Sigmoid colon (tissue), 7 donors: ENCODE results near the gene MTMR2. TPM values are rescaled to one million over a fixed set of nuclear protein-coding genes. Genes with fewer than 3 reads are reported as not detected.

Source experiments
- DNase-seq: peaks from one replicate; pipeline ENCODE4 v3.0.0-alpha.2; 2019
- H3K27ac ChIP-seq, 4 donors: fragments of 200-600 bp; sonication (generic); one replicate each; pipeline ENCODE4 v1.5.1; 2016 to 2019; ENCODE audit warnings: mild to moderate bottlenecking in 1 of 4
- H3K27me3 ChIP-seq, 3 donors: fragments of 200-600 bp; sonication (generic); one replicate each; pipeline ENCODE4 v1.5.1; 2019; ENCODE audit warnings: mild to moderate bottlenecking in 1 of 3
- H3K36me3 ChIP-seq, 4 donors: fragments of 200-600 bp; sonication (generic); one replicate each; pipeline ENCODE4 v1.5.1; 2016 to 2019
- H3K4me1 ChIP-seq, 4 donors: fragments of 200-600 bp; sonication (generic); one replicate each; pipeline ENCODE4 v1.5.1; 2017 to 2019
- H3K4me3 ChIP-seq, 4 donors: fragments of 200-600 bp; sonication (generic); one replicate each; pipeline ENCODE4 v1.5.1; 2017 to 2019; ENCODE audit warnings: mild to moderate bottlenecking in 2 of 4, moderate library complexity in 1 of 4
- H3K9me3 ChIP-seq, 4 donors: fragments of 200-600 bp in 3 of 4; sonication (generic) in 3 of 4; one replicate each; pipeline versions ENCODE4 v1.5.1 to v1.6.1; 2013 to 2019
- EP300 ChIP-seq, 4 donors: sonication (generic); formaldehyde crosslinking; IDR thresholded peaks; one replicate each; pipeline ENCODE4 v1.6.1; 2017; ENCODE audit warnings: antibody characterized with exemption in 4 of 4
- POLR2A ChIP-seq, 2 donors: fragments of 450-650 bp; IDR thresholded peaks; one replicate each; pipeline ENCODE4 v1.6.1; 2016; ENCODE audit warnings: antibody characterized with exemption in 2 of 2, mild to moderate bottlenecking in 2 of 2, moderate library complexity in 2 of 2
- POLR2AphosphoS5 ChIP-seq, 4 donors: sonication (generic); formaldehyde crosslinking; IDR thresholded peaks; one replicate each; pipeline ENCODE4 v1.6.1; 2017; ENCODE audit warnings: antibody characterized with exemption in 4 of 4
- WGBS, 2 donors: extraction: QIAGEN DNeasy Blood & Tissue Kit; methylation state at CpG; one replicate each; pipeline ENCODE4 v1.1.7; 2013; 5-methylcytosine and 5-hydroxymethylcytosine counted together
- intact Hi-C: fragments of 100-400 bp; cut with DNase I; formaldehyde crosslinking; loops from one replicate; pipeline ENCODE4 v1.15.1; 2023
- polyA plus RNA-seq, 3 donors: library from polyadenylated mRNA; stranded (reverse); fragments of 200-250 nt; gene quantifications; one replicate each; pipeline ENCODE4 v1.2.3, GENCODE V29; 2013
- small RNA-seq, 3 donors: library from RNA; depleted of rRNA; stranded (forward); fragments of <200 nt; gene quantifications; one replicate each; pipeline ENCODE3, GENCODE V24; 2016
- total RNA-seq, 4 donors: library from RNA; depleted of rRNA; stranded (reverse); fragments of >200 nt; gene quantifications; one replicate each; pipeline ENCODE4 v1.1.0, GENCODE V29; 2016
- TF ChIP-seq, protein P1 (sequence below), 4 experiments: fragments of 450-650 bp in 3 of 4; fragments of 200-600 bp in 1 of 4; IDR thresholded peaks; one replicate each; pipeline ENCODE4 v1.5.1; 2016 to 2019; ENCODE audit warnings: antibody characterized with exemption in 4 of 4, mild to moderate bottlenecking in 3 of 4, moderate library complexity in 2 of 4
- donor health status: healthy with polysubstance abuse.
- donor health status: Bipolar disorder and iron deficiency.
- donor health status: healthy.

The MTMR2 gene
- total and polyA plus RNA-seq, 7 donors: 13.9 to 33.7 (median 17.6) TPM

DNA sequence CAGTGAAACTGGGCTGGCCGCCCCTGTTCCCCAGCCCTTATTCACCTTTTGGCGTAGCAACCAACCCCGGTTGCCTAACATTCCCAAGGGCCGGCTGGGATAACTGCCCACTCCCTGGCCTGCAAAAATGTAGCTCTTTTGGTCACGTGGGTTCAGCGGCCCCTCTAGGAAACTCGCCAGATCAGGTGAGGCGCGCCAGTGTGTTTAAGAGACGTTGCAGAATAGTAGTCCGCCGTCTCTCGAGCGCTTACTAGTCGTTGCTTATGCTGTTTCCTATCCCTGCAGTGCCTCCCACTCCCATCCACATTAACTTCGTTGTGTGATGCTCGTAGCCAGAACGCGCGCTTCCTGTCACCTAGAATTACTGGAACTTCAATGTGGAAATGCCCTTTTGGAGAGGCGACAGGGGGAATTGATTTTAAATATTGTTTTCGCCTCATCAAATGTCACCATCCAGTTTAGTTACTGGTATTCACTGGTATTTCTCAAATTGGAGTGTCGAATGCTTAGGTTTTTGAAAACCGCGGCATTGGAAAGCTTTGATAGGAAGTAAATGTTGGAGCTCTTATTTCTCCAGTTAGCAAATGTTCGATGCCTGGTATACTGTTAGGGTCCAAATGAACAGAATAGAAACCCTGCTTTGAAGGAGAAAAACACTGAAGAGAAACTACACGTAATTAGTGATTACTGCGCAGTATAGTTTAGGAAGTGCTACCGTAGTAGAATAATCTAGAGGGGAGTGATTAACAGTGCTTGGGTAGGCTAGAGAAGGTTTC lies 132.8 kb downstream of the MTMR2 start:
- H3K27ac ChIP-seq: peak overlapping the region; percentile 96 to 99 (median 98)
- WGBS, 2 donors: 1 to 3% methylated on average over 29 of the region's 29 CpGs
- H3K27me3 ChIP-seq: no peaks in the 10 kb centered on the region
- H3K4me1 ChIP-seq: peaks cover 0 to 28% (median 22%) of the 10 kb centered on the region in 4 donors
- peak in 2 of 4 donors; percentile 14 to 41 for TF ChIP-seq POLR2AphosphoS5 (IDR thresholded peaks at IDR 0.05)
- TF ChIP-seq POLR2A (IDR thresholded peaks at IDR 0.05): no peak
- intact Hi-C loops: loop anchor here (5.0 kb wide), 1 partner anchor 601 kb away; the partner anchor contains the start of gene JRKL
- H3K9me3 ChIP-seq: no peaks in the 10 kb centered on the region
- peaks cover 0 to 16% (median 5%) of the 10 kb centered on the region in 4 donors for H3K36me3 ChIP-seq
- H3K4me3 ChIP-seq: peak overlapping the region; percentile 70 to 91 (median 88)
- DNase-seq: peak; percentile 87

DNA sequence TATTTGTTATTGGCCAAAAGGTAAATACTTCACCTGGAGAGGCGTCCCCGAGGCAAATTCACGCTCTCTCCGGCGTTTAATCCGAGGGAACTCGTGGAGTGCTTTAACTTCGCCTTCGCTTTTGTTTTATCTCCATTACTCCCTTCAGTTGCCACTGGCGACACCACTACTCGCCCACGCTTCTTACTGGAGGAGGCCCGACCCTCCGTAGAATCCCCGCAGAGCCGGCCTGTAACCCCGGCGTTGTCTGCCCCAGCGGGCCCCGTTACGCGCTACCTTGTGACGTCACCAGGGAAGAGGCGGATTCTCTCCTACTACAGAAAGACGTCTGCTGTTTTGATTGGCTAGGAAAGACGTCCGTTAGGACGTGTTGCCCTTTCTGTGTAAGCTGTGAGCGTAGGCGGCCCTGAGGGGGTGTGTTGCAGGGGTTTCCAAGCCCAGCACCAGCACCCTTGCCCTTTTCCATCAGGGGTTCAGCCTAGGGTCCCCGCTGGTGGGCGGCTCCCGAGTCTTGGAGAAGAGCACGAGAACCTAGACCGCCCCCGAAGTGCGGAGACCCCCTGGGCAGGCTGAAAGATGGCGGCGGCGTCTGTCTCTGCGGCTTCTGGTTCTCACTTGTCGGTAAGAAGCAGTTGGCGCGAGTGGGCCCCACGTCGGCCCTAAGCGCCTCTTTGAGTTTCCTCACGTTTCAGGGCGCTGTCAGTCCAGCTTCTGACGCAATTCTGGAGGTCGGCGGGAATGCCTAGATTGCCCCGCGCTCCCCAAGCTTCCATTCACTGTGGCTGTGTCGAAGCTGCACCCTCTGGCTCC lies 133.6 kb downstream of the MTMR2 start, which contains the start of gene CEP57:
Gene CEP57 (plus strand): TSS at position 376 of the 810 bp plus-strand sequence. CDS start 201 bp downstream, at position 577.
- H3K36me3 ChIP-seq: peaks cover 3 to 24% (median 9%) of the 10 kb centered on the region in 4 donors
- peak within 1 kb of the TSS; percentile 70 to 91 (median 88) for H3K4me3 ChIP-seq
- intact Hi-C loops: loop anchor here (5.0 kb wide), 1 partner anchor 602 kb away; the partner anchor contains the start of gene JRKL
- peaks cover 0 to 28% (median 22%) of the 10 kb centered on the region in 4 donors for H3K4me1 ChIP-seq
- 0% methylated on average over 55 of the region's 55 CpGs for WGBS, 2 donors
- H3K9me3 ChIP-seq: no peaks in the 10 kb centered on the region
- TF ChIP-seq POLR2AphosphoS5 (IDR thresholded peaks at IDR 0.05) (peak; percentile 75 to 89 (median 82)), EP300 (IDR thresholded peaks at IDR 0.05) (no peak), POLR2A (IDR thresholded peaks at IDR 0.05) (peak; percentile 43 to 45)
- TF ChIP-seq, protein P1, sequence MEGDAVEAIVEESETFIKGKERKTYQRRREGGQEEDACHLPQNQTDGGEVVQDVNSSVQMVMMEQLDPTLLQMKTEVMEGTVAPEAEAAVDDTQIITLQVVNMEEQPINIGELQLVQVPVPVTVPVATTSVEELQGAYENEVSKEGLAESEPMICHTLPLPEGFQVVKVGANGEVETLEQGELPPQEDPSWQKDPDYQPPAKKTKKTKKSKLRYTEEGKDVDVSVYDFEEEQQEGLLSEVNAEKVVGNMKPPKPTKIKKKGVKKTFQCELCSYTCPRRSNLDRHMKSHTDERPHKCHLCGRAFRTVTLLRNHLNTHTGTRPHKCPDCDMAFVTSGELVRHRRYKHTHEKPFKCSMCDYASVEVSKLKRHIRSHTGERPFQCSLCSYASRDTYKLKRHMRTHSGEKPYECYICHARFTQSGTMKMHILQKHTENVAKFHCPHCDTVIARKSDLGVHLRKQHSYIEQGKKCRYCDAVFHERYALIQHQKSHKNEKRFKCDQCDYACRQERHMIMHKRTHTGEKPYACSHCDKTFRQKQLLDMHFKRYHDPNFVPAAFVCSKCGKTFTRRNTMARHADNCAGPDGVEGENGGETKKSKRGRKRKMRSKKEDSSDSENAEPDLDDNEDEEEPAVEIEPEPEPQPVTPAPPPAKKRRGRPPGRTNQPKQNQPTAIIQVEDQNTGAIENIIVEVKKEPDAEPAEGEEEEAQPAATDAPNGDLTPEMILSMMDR (IDR thresholded peaks at IDR 0.05): no peak
- no peaks in the 10 kb centered on the region for H3K27me3 ChIP-seq
- H3K27ac ChIP-seq: peak within 1 kb of the TSS; percentile 96 to 99 (median 98)
- DNase-seq: peak; percentile 98

DNA sequence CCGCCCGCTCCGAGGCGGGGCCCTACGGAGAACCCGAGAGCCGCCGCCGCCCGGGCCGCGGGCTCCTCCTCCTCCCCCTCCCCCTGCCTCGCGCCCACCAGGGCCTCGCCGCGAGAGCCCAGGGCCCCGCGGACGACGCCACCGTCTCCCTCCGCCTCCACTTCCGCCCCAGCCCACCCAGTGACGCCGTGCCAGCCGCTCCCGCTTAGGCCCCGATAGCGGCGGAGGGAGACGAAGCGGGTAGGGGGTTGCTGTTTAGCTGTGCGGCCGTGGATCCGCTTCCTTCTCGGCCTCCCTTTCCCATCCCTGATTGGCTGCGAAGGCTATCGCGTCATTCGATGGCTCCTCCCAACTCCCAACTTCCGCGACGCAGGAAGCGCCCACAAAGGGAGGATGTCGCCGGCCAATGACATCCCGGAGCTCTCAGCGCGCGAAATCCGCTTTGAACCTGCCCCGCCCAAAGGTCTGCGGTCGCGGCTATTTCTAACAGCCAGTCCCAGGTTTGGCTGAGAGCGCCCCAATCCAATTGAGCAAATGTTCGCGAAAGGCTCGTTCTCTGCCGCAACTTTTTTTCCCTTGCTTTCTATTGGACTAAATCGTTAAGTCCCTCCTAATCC lies 134.3 kb downstream of the MTMR2 start, which contains the start of gene FAM76B:
Gene FAM76B (minus strand): TSS at position 277 of the 617 bp plus-strand sequence. CDS start 304 bp downstream, outside the sequence.
- peak; percentile 99 for DNase-seq
- peak within 1 kb of the TSS; percentile 96 to 99 (median 98) for H3K27ac ChIP-seq
- H3K4me1 ChIP-seq: peaks cover 0 to 28% (median 22%) of the 10 kb centered on the region in 4 donors
- WGBS, 2 donors: 0% methylated on average over 62 of the region's 62 CpGs
- H3K4me3 ChIP-seq: peak within 1 kb of the TSS; percentile 70 to 91 (median 88)
- no peaks in the 10 kb centered on the region for H3K27me3 ChIP-seq
- intact Hi-C loops: loop anchor here (5.0 to 10.0 kb wide), 3 partner anchors 603 to 1165 kb away; partner anchors contain the start of genes JRKL and SRSF8
- peaks cover 9 to 31% (median 13%) of the 10 kb centered on the region in 4 donors for H3K36me3 ChIP-seq
- no peaks in the 10 kb centered on the region for H3K9me3 ChIP-seq
- TF ChIP-seq EP300 (IDR thresholded peaks at IDR 0.05) (no peak), POLR2AphosphoS5 (IDR thresholded peaks at IDR 0.05) (peak; percentile 95 to 98 (median 96)), POLR2A (IDR thresholded peaks at IDR 0.05) (peak; percentile 65 to 85)
- TF ChIP-seq, protein P1 (IDR thresholded peaks at IDR 0.05): no peak

DNA sequence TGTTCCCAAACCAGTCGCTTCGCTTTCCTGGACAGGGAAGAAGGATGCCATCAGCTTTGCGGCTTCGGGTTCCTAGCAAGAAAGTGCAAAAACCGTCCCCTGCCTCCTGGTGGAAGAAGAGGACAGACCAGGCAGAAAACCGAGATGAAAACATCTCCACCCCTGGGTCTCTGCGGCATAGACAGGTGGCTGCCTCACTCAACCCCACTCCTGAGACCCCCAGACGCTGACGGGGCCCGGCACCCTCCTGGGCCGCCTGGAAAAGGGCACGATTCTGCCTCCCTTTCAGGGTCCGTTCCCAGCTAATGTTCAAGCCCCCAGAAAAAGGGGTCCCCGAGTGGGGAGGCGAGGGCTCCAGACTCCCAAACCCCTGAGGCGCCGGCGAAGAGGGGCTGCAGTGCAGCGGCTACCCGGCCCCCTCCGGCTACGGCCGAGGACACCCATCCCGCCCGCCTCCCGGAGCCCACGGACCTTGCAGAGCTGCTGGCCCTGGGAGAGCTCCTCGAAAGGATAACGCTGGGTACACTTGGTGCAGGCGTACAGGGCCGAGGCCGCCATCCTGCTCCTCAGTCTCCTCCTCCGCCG lies 134.9 kb downstream of the MTMR2 start:
- peak overlapping the region; percentile 96 to 99 (median 98) for H3K27ac ChIP-seq
- H3K27me3 ChIP-seq: no peaks in the 10 kb centered on the region
- H3K4me3 ChIP-seq: peak overlapping the region; percentile 70 to 91 (median 88)
- H3K36me3 ChIP-seq: peaks cover 9 to 37% (median 16%) of the 10 kb centered on the region in 4 donors
- TF ChIP-seq EP300 (IDR thresholded peaks at IDR 0.05): no peak
- no peak for TF ChIP-seq POLR2A (IDR thresholded peaks at IDR 0.05)
- no peak for TF ChIP-seq POLR2AphosphoS5 (IDR thresholded peaks at IDR 0.05)
- TF ChIP-seq, protein P1 (IDR thresholded peaks at IDR 0.05): no peak
- 1% methylated on average over 34 of the region's 34 CpGs for WGBS, 2 donors
- H3K9me3 ChIP-seq: no peaks in the 10 kb centered on the region
- H3K4me1 ChIP-seq: peaks cover 0 to 28% (median 22%) of the 10 kb centered on the region in 4 donors
- intact Hi-C loops: loop anchor here (5.0 to 10.0 kb wide), 2 partner anchors 722 to 1164 kb away; partner anchors contain the start of gene SRSF8
- DNase-seq: no peak

Small RNAs within 50 kb of the gene (small RNA-seq; reads per million reads assigned to genes)
- gene RNA5SP345: 0.11 to 0.18 (median 0.15) reads per million in 3 donors

Other genes with a start within 250 kb of the MTMR2 start
- 10 to 100 TPM; 19.3 to 33.0 (median 21.4) TPM for gene FAM76B, start 134.3 kb downstream of the MTMR2 start, total RNA-seq
- 10 to 100 TPM in 1 of 3 donors, 1 to 10 TPM in 2; 3.9 to 10.9 (median 4.8) TPM for gene FAM76B, start 134.3 kb downstream of the MTMR2 start, polyA plus RNA-seq
- gene CEP57, start 133.6 kb downstream of the MTMR2 start, total RNA-seq: 10 to 100 TPM; 35.8 to 71.3 (median 41.0) TPM
- 10 to 100 TPM; 15.0 to 18.7 (median 16.0) TPM for gene CEP57, start 133.6 kb downstream of the MTMR2 start, polyA plus RNA-seq